SK-N-SH treated with all-trans-retinoic acid at 6 μM for 48 hours (cell line): ENCODE measurements around the gene GSG1L.

ENCODE experiments used
- ATAC-seq: fragments of 200-7000 bp; cut with Tn5 transposase; 3 replicates; pipeline ENCODE4 v1.9.1; 2020; ENCODE audit warnings: mild to moderate bottlenecking, moderate library complexity
- ARNTL ChIP-seq: fragments of 450-650 bp; formaldehyde crosslinking; IDR thresholded peaks from 2 replicates; pipeline ENCODE4 v1.5.0; 2020; ENCODE audit warnings: low read depth, mild to moderate bottlenecking, moderate library complexity, borderline replicate concordance
- BACH2 ChIP-seq: fragments of 250-450 bp; sonication (Bioruptor Pico); IDR thresholded peaks from 2 replicates; pipeline ENCODE4 v1.9.0; 2021; ENCODE audit warnings: mild to moderate bottlenecking, borderline replicate concordance
- CREB5 ChIP-seq: fragments of 250-450 bp; sonication (Bioruptor Pico); IDR thresholded peaks from 2 replicates; pipeline ENCODE4 v1.5.1; 2020; ENCODE audit warnings: low read depth, mild to moderate bottlenecking, moderate library complexity
- CSRNP3 ChIP-seq: fragments of 250-450 bp; sonication (Bioruptor Pico); IDR thresholded peaks from 2 replicates; pipeline ENCODE4 v1.5.1; 2021; ENCODE audit warnings: mild to moderate bottlenecking, moderate library complexity
- ESRRG ChIP-seq: fragments of 250-450 bp; sonication (Bioruptor Pico); IDR thresholded peaks from 2 replicates; pipeline ENCODE4 v1.6.1; 2021; ENCODE audit warnings: mild to moderate bottlenecking
- GLIS3 ChIP-seq: fragments of 250-450 bp; sonication (Bioruptor Pico); IDR thresholded peaks from 2 replicates; pipeline ENCODE4 v1.5.0; 2020; ENCODE audit warnings: mild to moderate bottlenecking, moderate library complexity
- ISL1 ChIP-seq: fragments of 250-450 bp; sonication (Bioruptor Pico); IDR thresholded peaks from 2 replicates; pipeline ENCODE4 v2.1.2; 2022; ENCODE audit warnings: mild to moderate bottlenecking, moderate library complexity
- OSR1 ChIP-seq: fragments of 250-450 bp; sonication (Bioruptor Pico); IDR thresholded peaks from 2 replicates; pipeline ENCODE4 v1.8.0; 2022; ENCODE audit warnings: moderate library complexity, mild to moderate bottlenecking, inconsistent platforms
- PATZ1 ChIP-seq: fragments of 250-450 bp; sonication (Bioruptor Pico); IDR thresholded peaks from 2 replicates; pipeline ENCODE4 v1.8.0; 2020; ENCODE audit warnings: mild to moderate bottlenecking, moderate library complexity, borderline replicate concordance
- RARB ChIP-seq: fragments of 250-450 bp; sonication (Bioruptor Pico); IDR thresholded peaks from 2 replicates; pipeline ENCODE4 v1.8.0; 2021; ENCODE audit warnings: mild to moderate bottlenecking, moderate library complexity
- SNAI2 ChIP-seq: fragments of 250-450 bp; sonication (Bioruptor Pico); IDR thresholded peaks from 2 replicates; pipeline ENCODE4 v1.5.0; 2020; ENCODE audit warnings: mild to moderate bottlenecking, moderate library complexity
- TCF4 ChIP-seq: fragments of 250-450 bp; sonication (Bioruptor Pico); IDR thresholded peaks from 2 replicates; pipeline ENCODE4 v1.8.0; 2021; ENCODE audit warnings: mild to moderate bottlenecking, moderate library complexity, borderline replicate concordance
- TOX ChIP-seq: fragments of 250-450 bp; sonication (Bioruptor Pico); IDR thresholded peaks from 2 replicates; pipeline ENCODE4 v1.8.0; 2021; ENCODE audit warnings: mild to moderate bottlenecking, moderate library complexity, borderline replicate concordance
- TSHZ2 ChIP-seq: fragments of 250-450 bp; sonication (Bioruptor Pico); IDR thresholded peaks from 2 replicates; pipeline ENCODE4 v1.5.0; 2020; ENCODE audit warnings: mild to moderate bottlenecking, moderate library complexity
- ZFP30 ChIP-seq: fragments of 450-650 bp; formaldehyde crosslinking; IDR thresholded peaks from 2 replicates; pipeline ENCODE4 v1.5.0; 2022; ENCODE audit warnings: mild to moderate bottlenecking, moderate library complexity
- ZNF565 ChIP-seq: fragments of 450-650 bp; formaldehyde crosslinking; conservative IDR thresholded peaks from 2 replicates; pipeline ENCODE4 v1.5.0; 2020; ENCODE audit warnings: low read depth, mild to moderate bottlenecking, moderate library complexity
- ZNF70 ChIP-seq: fragments of 450-650 bp; formaldehyde crosslinking; IDR thresholded peaks from 2 replicates; pipeline ENCODE4 v1.5.0; 2020; ENCODE audit warnings: mild to moderate bottlenecking, moderate library complexity
- ZNF8 ChIP-seq: fragments of 450-650 bp; formaldehyde crosslinking; IDR thresholded peaks from 2 replicates; pipeline ENCODE4 v1.5.0; 2020; ENCODE audit warnings: mild to moderate bottlenecking, moderate library complexity
- TF ChIP-seq, protein P1 (sequence below): fragments of 250-450 bp; sonication (Bioruptor Pico); IDR thresholded peaks from 2 replicates; pipeline ENCODE4 v1.8.0; 2021; ENCODE audit warnings: low read depth, mild to moderate bottlenecking, moderate library complexity, borderline replicate concordance

Gene GSG1L

GRCh38 chr16:27781981-27782880, 281.3 kb downstream of the GSG1L start:
- TF ChIP-seq OSR1 (CRISPR knock-in tag) (no peak), RARB (CRISPR knock-in tag) (no peak), ESRRG (CRISPR knock-in tag) (no peak), ISL1 (CRISPR knock-in tag) (no peak), PATZ1 (no peak), BACH2 (no peak), CSRNP3 (CRISPR knock-in tag) (no peak)
- TF ChIP-seq, protein P1, sequence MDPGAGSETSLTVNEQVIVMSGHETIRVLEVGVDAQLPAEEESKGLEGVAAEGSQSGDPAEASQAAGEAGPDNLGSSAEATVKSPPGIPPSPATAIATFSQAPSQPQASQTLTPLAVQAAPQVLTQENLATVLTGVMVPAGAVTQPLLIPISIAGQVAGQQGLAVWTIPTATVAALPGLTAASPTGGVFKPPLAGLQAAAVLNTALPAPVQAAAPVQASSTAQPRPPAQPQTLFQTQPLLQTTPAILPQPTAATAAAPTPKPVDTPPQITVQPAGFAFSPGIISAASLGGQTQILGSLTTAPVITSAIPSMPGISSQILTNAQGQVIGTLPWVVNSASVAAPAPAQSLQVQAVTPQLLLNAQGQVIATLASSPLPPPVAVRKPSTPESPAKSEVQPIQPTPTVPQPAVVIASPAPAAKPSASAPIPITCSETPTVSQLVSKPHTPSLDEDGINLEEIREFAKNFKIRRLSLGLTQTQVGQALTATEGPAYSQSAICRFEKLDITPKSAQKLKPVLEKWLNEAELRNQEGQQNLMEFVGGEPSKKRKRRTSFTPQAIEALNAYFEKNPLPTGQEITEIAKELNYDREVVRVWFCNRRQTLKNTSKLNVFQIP (CRISPR knock-in tag) = no peak

GRCh38 chr16:27781195-27781524, 282.4 kb downstream of the GSG1L start:
- ATAC-seq = no peak
- TF ChIP-seq TSHZ2 (CRISPR knock-in tag) (no peak), PATZ1 (no peak), CREB5 (CRISPR knock-in tag) (no peak), ESRRG (CRISPR knock-in tag) (no peak), SNAI2 (no peak), TCF4 (CRISPR knock-in tag) (no peak), ARNTL (CRISPR knock-in tag) (no peak), ZNF565 (CRISPR knock-in tag) (no peak), TOX (CRISPR knock-in tag) (no peak), ZFP30 (CRISPR knock-in tag) (no peak), ISL1 (CRISPR knock-in tag) (no peak), GLIS3 (CRISPR knock-in tag) (no peak), ZNF8 (CRISPR knock-in tag) (no peak), ZNF70 (CRISPR knock-in tag) (no peak), BACH2 (no peak), RARB (CRISPR knock-in tag) (no peak)
- TF ChIP-seq, protein P1 (CRISPR knock-in tag) = no peak

More at GRCh38 chr16:27781981-27782880, 281.3 kb downstream of the GSG1L start:
- ATAC-seq = no peak
